Renal cortex interstitium (tissue), 11 donors: ENCODE measurements around the gene SELENBP1. TPM values are rescaled to one million over a fixed set of nuclear protein-coding genes. Genes with fewer than 3 reads are reported as not detected.

Experiments
- DNase-seq, 11 donors: peaks; one replicate each; pipeline ENCODE4 v3.0.0-alpha.2; 2013; ENCODE audit warnings: low read depth in 9 of 11, low spot score in 4 of 11; ENCODE audit errors: extremely low read depth in 1 of 11
- polyA plus RNA-seq, 3 donors: library from polyadenylated mRNA; unstranded; fragments of 120-200 nt; gene quantifications; one replicate each; pipeline ENCODE4 v1.2.1, GENCODE V29; 2013; ENCODE audit not compliant: insufficient read length in 3 of 3

Gene SELENBP1
- polyA plus RNA-seq, 3 donors: 42.1 to 55.9 (median 52.7) TPM

DNA sequence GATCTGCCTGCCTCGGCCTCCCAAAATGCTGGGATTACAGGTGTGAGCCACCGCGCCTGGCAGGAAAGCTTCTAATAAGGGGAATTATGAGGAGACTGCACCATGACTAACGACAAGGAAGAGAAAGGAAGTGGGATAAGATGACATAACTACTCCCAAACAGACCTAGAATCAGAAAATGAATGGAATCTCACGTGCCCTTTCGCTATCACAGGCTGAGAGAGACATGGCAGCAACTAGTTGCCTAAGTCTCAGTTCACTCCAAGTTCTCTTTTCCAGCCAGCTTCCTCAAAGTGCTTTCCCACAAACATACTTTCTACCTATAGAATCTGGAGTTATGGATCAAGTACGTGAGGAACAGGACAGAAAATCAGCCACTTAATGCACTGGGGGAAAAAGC, 47.3 kb downstream of the SELENBP1 start:
- no peak for DNase-seq

GRCh38 chr1:151324390-151324930, 48.0 kb downstream of the SELENBP1 start:
- no peak for DNase-seq

DNA sequence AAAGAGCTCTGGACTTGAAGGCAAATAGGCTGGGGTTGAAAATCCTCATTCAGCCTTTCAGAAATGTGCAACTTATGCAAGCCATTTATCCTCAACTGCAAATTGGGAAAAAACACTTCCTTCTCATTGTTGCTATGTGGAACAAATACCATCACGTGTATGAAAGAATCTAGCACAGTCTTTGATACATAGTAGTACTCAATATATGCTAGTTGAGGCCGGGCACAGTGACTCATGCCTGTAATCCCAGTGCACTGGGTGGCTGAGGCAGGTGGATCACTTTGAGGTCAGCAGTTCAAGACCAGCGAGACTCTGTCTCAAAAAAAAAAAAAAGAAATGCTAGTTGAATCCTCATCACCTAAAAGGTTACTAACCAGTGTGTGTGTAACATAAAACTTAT, 53.5 kb downstream of the SELENBP1 start:
- DNase-seq: no peak

DNA sequence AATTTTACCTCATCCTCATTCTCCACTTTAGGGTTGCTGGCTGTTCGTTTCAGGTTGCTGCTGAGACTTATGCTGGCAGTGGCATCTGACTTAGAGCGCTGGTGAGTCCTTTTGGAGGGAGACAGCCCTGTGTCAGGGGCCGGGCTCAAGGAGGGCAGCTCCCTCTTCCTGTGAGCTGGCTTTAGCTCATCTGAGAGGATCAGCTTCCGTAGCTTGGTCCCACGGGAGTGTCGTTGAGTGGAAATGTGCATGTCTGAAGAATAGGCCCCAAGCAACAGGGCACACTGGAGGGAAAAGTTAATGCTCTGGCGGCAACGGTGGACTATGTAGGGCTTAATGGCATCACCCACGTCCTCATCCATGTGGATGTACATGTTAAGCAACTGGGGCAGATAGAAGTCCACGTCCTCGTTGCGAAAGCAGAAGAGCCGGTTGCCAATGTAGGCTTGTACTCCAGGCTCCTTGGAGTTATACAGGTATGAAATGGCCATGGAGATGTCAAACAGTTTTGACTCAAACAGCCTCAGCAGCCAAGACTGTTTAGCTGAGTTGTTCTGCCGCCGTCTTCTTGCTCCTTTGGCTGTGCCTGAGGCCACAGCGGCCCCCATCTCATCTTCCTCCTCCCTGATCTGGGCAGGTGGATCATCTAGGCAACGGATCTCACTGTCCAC, 56.8 kb downstream of the SELENBP1 start:
- DNase-seq: no peak

Other genes starting within 250 kb of the SELENBP1 start
- gene SEMA6C, start 226.1 kb downstream of the SELENBP1 start, polyA plus RNA-seq: 10 to 100 TPM; 29.8 to 34.5 (median 29.9) TPM
- gene TNFAIP8L2, start 216.1 kb downstream of the SELENBP1 start, polyA plus RNA-seq: 1 to 10 TPM; 1.0 to 1.5 (median 1.3) TPM
- 10 to 100 TPM; 16.4 to 20.1 (median 19.0) TPM for gene LYSMD1, start 206.8 kb downstream of the SELENBP1 start, polyA plus RNA-seq
- 10 to 100 TPM; 38.4 to 45.2 (median 40.1) TPM for gene SCNM1, start 206.6 kb downstream of the SELENBP1 start, polyA plus RNA-seq
- 1 to 10 TPM; 1.0 to 2.0 (median 1.4) TPM for gene TMOD4, start 196.7 kb downstream of the SELENBP1 start, polyA plus RNA-seq
- gene VPS72, start 182.5 kb downstream of the SELENBP1 start, polyA plus RNA-seq: 10 to 100 TPM; 63.9 to 81.9 (median 68.9) TPM
- 10 to 100 TPM; 61.9 to 79.7 (median 73.5) TPM for gene PIP5K1A, start 174.2 kb downstream of the SELENBP1 start, polyA plus RNA-seq
- gene PSMD4, start 118.0 kb downstream of the SELENBP1 start, polyA plus RNA-seq: 100 to 1,000 TPM; 160 to 185 (median 174) TPM
- 10 to 100 TPM; 20.4 to 27.1 (median 25.2) TPM for gene ZNF687, start 90.4 kb downstream of the SELENBP1 start, polyA plus RNA-seq
- gene PI4KB, start 45.3 kb downstream of the SELENBP1 start, polyA plus RNA-seq: 10 to 100 TPM; 62.6 to 67.6 (median 65.7) TPM
- 10 to 100 TPM; 39.4 to 47.0 (median 45.2) TPM for gene RFX5, start 25.5 kb downstream of the SELENBP1 start, polyA plus RNA-seq
- 100 to 1,000 TPM; 248 to 269 (median 260) TPM for gene PSMB4, start 26.9 kb upstream of the SELENBP1 start, polyA plus RNA-seq
- 100 to 1,000 TPM; 106 to 148 (median 113) TPM for gene POGZ, start 86.8 kb upstream of the SELENBP1 start, polyA plus RNA-seq
- 10 to 100 TPM; 36.5 to 49.3 (median 42.1) TPM for gene CGN, start 138.7 kb upstream of the SELENBP1 start, polyA plus RNA-seq
- 10 to 100 TPM in 2 of 3 donors, 1 to 10 TPM in 1; 9.0 to 15.3 (median 11.4) TPM for gene TUFT1, start 167.6 kb upstream of the SELENBP1 start, polyA plus RNA-seq
- 10 to 100 TPM; 21.5 to 24.7 (median 23.4) TPM for gene SNX27, start 239.3 kb upstream of the SELENBP1 start, polyA plus RNA-seq